ENCODE data around the gene USP9Y. TPM values are rescaled to one million over a fixed set of nuclear protein-coding genes. Genes with fewer than 3 reads are reported as not detected.

Gene USP9Y
- total RNA-seq, 1 donor from 2014 or later: not detected

GRCh38 chrY:12741414-12741813 is 40.4 kb downstream of the USP9Y start:
- no peak for DNase-seq (ENCODE audit: low spot score, unreplicated experiment)
- Mint-ChIP-seq H3K27me3 (no peaks in the 10 kb centered on the region), H3K9me3 (ENCODE audit: low read depth) (no peaks in the 10 kb centered on the region), H3K4me3 (ENCODE audit: low read depth) (no peak overlapping the region), H3K4me1 (ENCODE audit: low read depth) (no peaks in the 10 kb centered on the region), H3K36me3 (ENCODE audit: insufficient read depth) (no peaks in the 10 kb centered on the region), H3K27ac (no peak overlapping the region)
- no peak for TF ChIP-seq CTCF (IDR thresholded peaks at IDR 0.05; ENCODE audit: unreplicated experiment)

GRCh38 chrY:12742725-12743124 is 41.7 kb downstream of the USP9Y start:
- Mint-ChIP-seq H3K4me1 (ENCODE audit: low read depth) (no peaks in the 10 kb centered on the region), H3K9me3 (ENCODE audit: low read depth) (no peaks in the 10 kb centered on the region), H3K27ac (no peak overlapping the region), H3K27me3 (no peaks in the 10 kb centered on the region), H3K36me3 (ENCODE audit: insufficient read depth) (no peaks in the 10 kb centered on the region), H3K4me3 (ENCODE audit: low read depth) (no peak overlapping the region)
- no peak for DNase-seq (ENCODE audit: low spot score, unreplicated experiment)
- TF ChIP-seq CTCF (IDR thresholded peaks at IDR 0.05; ENCODE audit: unreplicated experiment): no peak

- no peak for TF ChIP-seq CTCF (IDR thresholded peaks at IDR 0.05; ENCODE audit: unreplicated experiment)
- DNase-seq (ENCODE audit: low spot score, unreplicated experiment): no peak
- Mint-ChIP-seq H3K36me3 (ENCODE audit: insufficient read depth) (no peaks in the 10 kb centered on the region), H3K27me3 (no peaks in the 10 kb centered on the region), H3K9me3 (ENCODE audit: low read depth) (no peaks in the 10 kb centered on the region), H3K4me1 (ENCODE audit: low read depth) (no peaks in the 10 kb centered on the region), H3K4me3 (ENCODE audit: low read depth) (no peak overlapping the region), H3K27ac (no peak overlapping the region)
Measured at GRCh38 chrY:12744091-12744490, 43.1 kb downstream of the USP9Y start.

GRCh38 chrY:12749293-12749692 is 48.3 kb downstream of the USP9Y start:
- H3K27me3 Mint-ChIP-seq: no peaks in the 10 kb centered on the region
- no peaks in the 10 kb centered on the region for H3K4me1 Mint-ChIP-seq (ENCODE audit: low read depth)
- no peak for TF ChIP-seq CTCF (IDR thresholded peaks at IDR 0.05; ENCODE audit: unreplicated experiment)
- no peak overlapping the region for H3K4me3 Mint-ChIP-seq (ENCODE audit: low read depth)
- H3K9me3 Mint-ChIP-seq (ENCODE audit: low read depth): no peaks in the 10 kb centered on the region
- no peak overlapping the region for H3K27ac Mint-ChIP-seq
- DNase-seq (ENCODE audit: low spot score, unreplicated experiment): no peak
- H3K36me3 Mint-ChIP-seq (ENCODE audit: insufficient read depth): no peaks in the 10 kb centered on the region

GRCh38 chrY:12752856-12753255 is 51.8 kb downstream of the USP9Y start:
- no peaks in the 10 kb centered on the region for H3K9me3 Mint-ChIP-seq (ENCODE audit: low read depth)
- no peak for DNase-seq (ENCODE audit: low spot score, unreplicated experiment)
- H3K4me1 Mint-ChIP-seq (ENCODE audit: low read depth): no peaks in the 10 kb centered on the region
- H3K36me3 Mint-ChIP-seq (ENCODE audit: insufficient read depth): no peaks in the 10 kb centered on the region
- no peak overlapping the region for H3K27ac Mint-ChIP-seq
- H3K4me3 Mint-ChIP-seq (ENCODE audit: low read depth): no peak overlapping the region
- H3K27me3 Mint-ChIP-seq: no peaks in the 10 kb centered on the region
- no peak for TF ChIP-seq CTCF (IDR thresholded peaks at IDR 0.05; ENCODE audit: unreplicated experiment)

Measured in progenitor cell of endocrine pancreas (in vitro differentiated cells).